Stimulated activated naive CD8-positive, alpha-beta T cell treated with anti-CD3 and anti-CD28 coated beads, Interleukin-15, Interleukin-2, amounts not matched to agents 100 U/mL and 50 U/mL, for 24 hours (primary cell): ENCODE measurements around the gene PALLD.
"Not testable (repeated sequence)": the region's sequence is repeated elsewhere in the genome, so short reads cannot be mapped to it uniquely, and the experiment has no call there.

Source experiments
- ATAC-seq: fragments of 150-1000 bp; cut with Tn5 transposase; one replicate; pipeline ENCODE4 v1.10.0; 2021
- DNase-seq: peaks from one replicate; pipeline ENCODE4 v3.0.0; 2021

The PALLD gene

GRCh38 chr4:168710353-168710946, 213.6 kb downstream of the PALLD start:
- DNase-seq (no peak), ATAC-seq (no peak)

GRCh38 chr4:168711197-168712140, 214.6 kb downstream of the PALLD start:
- ATAC-seq = peak; percentile 65
- DNase-seq = no peak

GRCh38 chr4:168712316-168712890, 215.6 kb downstream of the PALLD start:
- no peak for ATAC-seq

GRCh38 chr4:168713253-168713652, 216.4 kb downstream of the PALLD start:
- no peak for DNase-seq
- no peak for ATAC-seq

More at GRCh38 chr4:168712316-168712890, 215.6 kb downstream of the PALLD start:
- DNase-seq = no peak

- no peak for DNase-seq
These were observed 219.0 kb downstream of the PALLD start for GRCh38 chr4:168715896-168716295.

GRCh38 chr4:168716406-168717129, 219.7 kb downstream of the PALLD start:
- DNase-seq = no peak
- ATAC-seq = no peak

More at GRCh38 chr4:168715896-168716295, 219.0 kb downstream of the PALLD start:
- ATAC-seq = no peak

GRCh38 chr4:168717847-168718246, 221.0 kb downstream of the PALLD start:
- DNase-seq (no peak), ATAC-seq (no peak)

GRCh38 chr4:168719725-168720124, 222.9 kb downstream of the PALLD start:
- no peak for ATAC-seq
- DNase-seq = no peak

GRCh38 chr4:168720396-168720900, 223.6 kb downstream of the PALLD start:
- no peak for DNase-seq
- no peak for ATAC-seq

GRCh38 chr4:168722391-168722790, 225.5 kb downstream of the PALLD start:
- ATAC-seq (no peak), DNase-seq (no peak)

- ATAC-seq = no peak
- no peak for DNase-seq
These were observed 226.2 kb downstream of the PALLD start for GRCh38 chr4:168723020-168723419.

- DNase-seq = no peak
- ATAC-seq = no peak
These were observed 226.7 kb downstream of the PALLD start for GRCh38 chr4:168723569-168723968.

- ATAC-seq (no peak), DNase-seq (no peak)
These were observed 227.4 kb downstream of the PALLD start for GRCh38 chr4:168724243-168724642.

- DNase-seq = no peak
- no peak for ATAC-seq
These were observed 228.0 kb downstream of the PALLD start for GRCh38 chr4:168724686-168725411.

- DNase-seq (no peak), ATAC-seq (no peak)
These were observed 229.1 kb downstream of the PALLD start for GRCh38 chr4:168725930-168726329.

GRCh38 chr4:168727181-168727580, 230.3 kb downstream of the PALLD start:
- ATAC-seq = not testable (repeated sequence)

GRCh38 chr4:168731006-168731636, 234.3 kb downstream of the PALLD start:
- ATAC-seq (no peak), DNase-seq (no peak)

More at GRCh38 chr4:168727181-168727580, 230.3 kb downstream of the PALLD start:
- DNase-seq = not testable (repeated sequence)

GRCh38 chr4:168731706-168732414, 235.0 kb downstream of the PALLD start:
- no peak for DNase-seq
- no peak for ATAC-seq

GRCh38 chr4:168732714-168733113, 235.9 kb downstream of the PALLD start:
- DNase-seq (no peak), ATAC-seq (no peak)
